GM08714 (cell line): ENCODE data around the gene STUM.

Experiments used
- H3K4me3 ChIP-seq: fragments of 200-500 bp; sonication (Bioruptor generic); 2 replicates; pipeline ENCODE4 v1.5.1; 2014; ENCODE audit warnings: mild to moderate bottlenecking, low read length, inconsistent platforms
- ZNF274 ChIP-seq: IDR thresholded peaks from 2 replicates; pipeline ENCODE4 v1.6.1; 2012; ENCODE audit warnings: mild to moderate bottlenecking, low read depth, low read length

Gene STUM

DNA sequence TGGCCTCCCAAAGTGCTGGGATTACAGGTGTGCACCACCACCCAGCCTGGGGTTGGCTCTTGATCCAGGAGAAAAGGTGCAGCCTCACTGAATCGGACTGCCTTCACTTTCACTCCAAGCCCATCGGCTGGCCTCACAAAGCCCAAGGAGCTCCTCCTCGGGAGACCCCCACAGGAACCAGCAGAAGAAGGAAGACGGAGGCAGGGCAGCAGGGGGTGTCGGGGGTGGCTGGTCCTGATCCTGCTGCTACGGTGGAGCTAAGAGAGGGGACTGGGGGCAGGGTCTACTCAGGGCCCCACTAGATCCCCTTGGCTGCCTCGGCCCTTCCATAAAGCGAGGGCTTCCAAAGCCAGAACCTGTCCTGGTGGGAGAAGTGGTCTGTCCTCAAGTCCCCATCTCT, 93.9 kb downstream of the STUM start:
- no peak for TF ChIP-seq ZNF274
- no peak overlapping the region for H3K4me3 ChIP-seq

DNA sequence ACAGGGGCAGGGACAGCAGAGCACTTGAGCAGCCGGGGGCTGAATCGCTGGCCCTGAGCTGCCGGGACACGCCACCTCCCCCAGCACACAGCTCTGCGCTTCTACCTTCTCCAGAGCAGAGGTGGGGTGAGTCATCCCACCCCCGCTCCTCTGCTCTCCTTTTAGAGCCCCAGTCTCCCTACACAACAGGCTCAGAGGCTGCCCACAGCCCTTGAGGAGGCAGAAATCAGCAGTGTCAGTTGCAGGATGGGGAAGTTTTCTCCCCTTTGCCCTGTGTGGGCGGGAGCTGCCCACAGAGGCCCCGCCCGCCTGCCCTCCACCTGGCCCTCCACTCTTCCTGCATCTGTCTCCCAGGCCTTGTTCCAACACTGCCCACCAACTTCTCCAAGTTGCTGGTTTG, 94.6 kb downstream of the STUM start:
- no peak for TF ChIP-seq ZNF274
- H3K4me3 ChIP-seq, result no peak overlapping the region

DNA sequence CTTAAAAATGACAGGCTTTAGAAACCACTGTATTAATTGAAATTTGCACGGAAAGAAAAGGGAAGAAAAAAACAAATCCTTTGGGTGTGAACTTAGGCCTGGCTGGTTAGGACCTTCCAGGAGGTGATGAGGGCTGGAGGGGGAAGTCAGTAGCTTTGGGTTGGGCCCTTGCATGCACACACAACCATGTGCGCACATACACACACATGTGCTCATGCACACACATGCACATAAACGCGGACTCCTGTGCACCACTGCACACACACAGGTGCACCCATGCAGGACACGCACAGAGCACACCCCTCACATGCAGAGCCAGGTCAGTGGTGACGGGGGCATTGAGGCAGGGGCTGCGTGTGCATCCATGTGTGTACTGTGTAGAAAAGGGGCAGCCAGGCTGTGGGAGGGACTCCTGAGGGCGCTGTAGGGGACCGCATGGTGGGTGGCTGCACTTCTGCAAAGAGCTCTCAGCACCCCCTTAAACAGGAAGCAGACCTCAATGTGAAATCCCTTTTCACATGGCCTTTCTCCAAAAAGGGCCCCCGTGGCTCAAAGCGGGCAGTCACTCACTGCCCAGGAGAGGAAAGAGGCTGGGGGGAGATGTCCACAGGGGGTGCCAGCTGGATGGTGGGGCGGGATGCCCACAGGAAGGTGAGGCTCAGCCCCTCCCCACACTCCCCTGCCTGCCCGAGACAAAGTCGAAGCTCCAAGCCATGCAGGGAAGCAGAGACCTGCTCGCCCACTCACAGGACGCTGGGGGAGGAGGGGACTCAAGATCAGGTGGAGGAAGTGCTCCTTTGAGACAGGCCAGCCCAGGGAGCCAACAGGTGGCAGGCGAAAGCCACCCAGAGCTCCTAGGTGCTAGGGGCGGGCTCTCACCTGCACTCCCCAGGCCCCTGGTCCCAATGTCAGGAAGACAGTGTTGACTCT, 95.3 kb downstream of the STUM start:
- H3K4me3 ChIP-seq, result no peak overlapping the region
- TF ChIP-seq ZNF274, result no peak

DNA sequence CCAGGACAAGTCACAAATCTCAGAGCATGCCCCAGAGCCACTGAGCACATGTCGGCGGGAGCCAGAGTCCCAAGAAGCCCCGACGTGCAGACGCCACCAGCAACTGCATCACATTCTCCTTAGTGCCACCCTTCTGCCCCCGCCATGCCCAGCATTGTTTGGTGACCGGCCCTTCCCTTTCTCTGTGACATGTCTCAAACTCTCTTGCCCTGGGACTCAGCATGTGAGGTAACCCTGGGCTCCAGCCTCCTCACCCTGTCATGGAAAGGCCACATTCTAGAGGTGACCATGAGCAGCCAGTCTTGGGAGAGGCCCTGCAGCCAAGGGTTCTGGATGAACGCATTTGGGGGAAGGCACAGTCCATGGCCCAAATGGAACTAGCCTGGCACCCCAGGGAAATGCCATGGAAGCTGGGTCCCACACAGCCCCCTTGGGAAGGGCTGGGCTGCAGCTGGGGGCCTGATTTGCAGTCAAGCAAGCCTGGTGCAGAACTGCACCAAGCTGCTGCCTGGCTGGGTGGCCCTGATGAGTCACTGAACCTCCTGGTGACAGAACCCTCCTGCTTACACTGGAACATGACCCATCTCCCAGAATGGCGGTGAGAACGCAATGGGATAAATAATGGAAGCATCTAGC, 96.1 kb downstream of the STUM start:
- no peak overlapping the region for H3K4me3 ChIP-seq
- TF ChIP-seq ZNF274, result no peak

DNA sequence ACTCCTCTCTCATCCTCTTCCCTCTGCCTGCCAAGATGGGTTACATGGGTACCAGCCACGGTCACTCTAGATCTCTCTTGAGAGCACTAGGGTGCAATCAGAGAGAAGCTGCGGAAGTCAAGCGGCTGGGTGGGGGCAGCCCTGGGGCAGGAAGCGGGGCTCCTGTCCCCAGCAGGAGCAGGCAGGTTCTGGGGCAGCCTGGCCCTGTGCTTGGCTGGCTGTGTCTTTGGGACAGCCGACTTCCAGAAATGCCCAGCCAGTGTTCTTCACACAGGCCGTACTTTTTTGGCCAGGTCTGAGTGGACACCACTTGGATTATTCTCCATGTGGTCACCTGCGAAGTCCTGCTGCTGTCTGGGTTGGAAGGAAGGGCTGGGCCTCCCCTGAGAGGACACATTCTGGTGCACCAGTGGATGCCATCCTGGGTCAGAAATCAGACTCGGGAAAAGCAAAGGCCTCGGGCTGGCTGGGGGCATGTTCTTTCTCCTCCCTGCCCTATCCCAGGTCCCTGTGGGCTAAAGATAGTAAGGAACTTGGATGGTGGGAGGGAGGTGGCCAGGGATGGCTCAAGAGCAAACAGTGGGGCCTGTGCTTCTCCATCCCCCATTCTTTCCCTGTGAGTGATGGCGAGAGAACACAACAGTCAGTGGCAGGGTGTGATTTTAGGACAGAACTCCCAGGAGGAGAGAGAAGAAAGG, 96.9 kb downstream of the STUM start:
- no peak overlapping the region for H3K4me3 ChIP-seq
- TF ChIP-seq ZNF274, result no peak

DNA sequence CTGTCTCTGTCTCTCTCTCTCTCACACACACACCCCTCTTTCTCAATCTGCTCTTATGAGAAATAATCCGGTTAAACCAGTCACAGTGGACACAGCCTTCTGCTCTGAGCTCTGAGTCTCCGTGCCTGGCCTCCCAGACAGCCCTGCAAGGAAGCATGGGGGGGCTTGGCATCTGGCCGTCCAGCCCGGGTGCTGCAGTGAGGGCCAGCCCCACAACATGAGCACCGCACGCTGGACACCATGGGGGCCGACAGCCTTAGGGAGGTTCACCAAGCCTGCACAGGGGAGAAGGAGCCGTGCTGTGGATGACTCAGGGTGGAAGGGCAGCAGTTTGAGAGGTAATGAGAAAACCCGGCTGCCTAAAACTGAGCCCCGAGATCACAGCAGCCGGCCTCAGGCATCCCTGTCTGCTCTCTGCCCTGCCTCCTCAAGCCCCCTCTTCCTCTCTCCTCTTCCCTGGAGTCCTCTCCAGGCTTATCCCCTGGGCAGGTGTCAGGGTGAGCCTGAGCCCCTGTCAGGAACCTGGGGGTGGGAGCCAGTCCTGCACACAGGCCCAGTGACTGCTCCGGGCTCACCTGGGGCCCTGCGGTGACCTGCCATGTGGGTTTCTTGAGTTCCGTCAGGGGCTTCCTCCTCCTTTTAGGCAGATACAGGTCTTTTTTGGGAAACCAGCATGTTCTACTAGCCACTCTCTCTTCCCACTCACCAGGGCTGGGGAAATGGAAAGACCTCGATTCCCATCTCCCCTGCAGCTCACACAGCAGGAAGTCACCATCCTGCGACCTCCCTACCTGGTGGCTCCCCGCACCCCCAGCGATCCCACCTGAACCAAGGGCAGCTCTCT, 97.7 kb downstream of the STUM start:
- no peak overlapping the region for H3K4me3 ChIP-seq
- TF ChIP-seq ZNF274, result no peak

DNA sequence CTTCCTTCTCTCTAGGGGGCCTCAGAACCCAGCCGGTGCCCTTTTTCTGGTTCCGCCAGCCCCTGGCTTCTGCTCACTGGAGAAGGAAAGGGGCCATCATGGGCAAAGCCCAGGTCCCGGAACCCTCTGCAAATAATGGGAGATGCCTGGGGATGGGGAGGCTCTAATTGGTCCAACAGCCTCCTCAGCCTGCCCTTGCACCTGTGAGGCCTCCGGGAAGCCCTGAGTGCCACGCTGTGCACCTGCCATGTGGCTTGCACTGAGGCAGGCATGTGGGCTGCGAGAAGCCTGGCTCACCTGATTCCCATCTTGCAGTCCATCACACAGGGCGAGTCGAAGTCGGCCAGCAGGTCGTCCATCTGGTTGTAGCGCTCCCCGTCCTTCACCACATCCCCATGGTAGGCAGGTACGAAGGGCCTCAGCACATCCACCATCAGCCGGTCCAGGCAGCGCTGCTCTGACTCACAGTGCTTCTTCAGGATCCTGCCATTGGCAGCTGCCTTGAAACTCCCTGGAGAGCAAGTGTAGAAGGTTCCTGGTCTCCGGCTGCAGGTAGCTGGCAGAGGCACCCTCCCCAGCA, 98.4 kb downstream of the STUM start:
- no peak for TF ChIP-seq ZNF274
- no peak overlapping the region for H3K4me3 ChIP-seq

DNA sequence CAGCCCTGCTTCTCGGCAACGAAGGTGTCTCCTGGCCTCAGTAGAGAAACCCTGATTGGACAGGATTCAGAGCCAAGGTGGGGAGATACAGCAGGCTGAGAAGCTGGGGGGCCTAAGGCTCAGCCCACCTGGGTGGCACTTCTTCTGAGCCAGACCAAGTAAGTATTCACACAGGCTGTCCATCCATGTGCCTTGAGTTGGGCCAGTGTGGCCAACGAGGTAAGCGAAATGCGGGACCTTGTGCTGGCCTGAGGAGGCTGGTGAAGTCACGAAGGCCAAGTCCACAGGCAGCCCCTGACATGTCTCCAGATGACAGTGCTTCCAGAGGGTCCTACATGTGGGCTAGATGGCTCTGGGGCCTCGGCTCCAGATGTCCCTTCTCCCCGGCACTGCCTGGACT, 99.2 kb downstream of the STUM start:
- no peak for TF ChIP-seq ZNF274
- H3K4me3 ChIP-seq, result no peak overlapping the region

DNA sequence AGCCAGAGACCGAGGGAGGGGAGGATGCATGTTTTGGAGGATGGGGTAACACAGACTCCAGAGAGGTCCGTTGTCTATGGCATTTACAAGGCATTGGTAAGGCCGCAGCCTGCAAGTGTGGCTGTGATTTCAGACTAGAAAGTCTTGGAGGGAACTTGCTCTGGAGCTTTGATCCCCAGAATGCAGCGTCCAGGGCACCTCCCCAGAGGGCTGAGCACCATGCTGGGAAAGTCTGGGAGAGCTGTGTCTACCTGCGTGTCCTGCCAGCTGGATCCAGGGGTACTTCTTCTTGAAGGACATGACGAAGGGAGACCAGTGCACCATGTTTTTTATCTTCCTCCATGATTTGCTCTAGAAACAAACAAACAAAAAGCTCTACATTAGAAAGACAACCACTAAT, 99.9 kb downstream of the STUM start:
- TF ChIP-seq ZNF274, result no peak

DNA sequence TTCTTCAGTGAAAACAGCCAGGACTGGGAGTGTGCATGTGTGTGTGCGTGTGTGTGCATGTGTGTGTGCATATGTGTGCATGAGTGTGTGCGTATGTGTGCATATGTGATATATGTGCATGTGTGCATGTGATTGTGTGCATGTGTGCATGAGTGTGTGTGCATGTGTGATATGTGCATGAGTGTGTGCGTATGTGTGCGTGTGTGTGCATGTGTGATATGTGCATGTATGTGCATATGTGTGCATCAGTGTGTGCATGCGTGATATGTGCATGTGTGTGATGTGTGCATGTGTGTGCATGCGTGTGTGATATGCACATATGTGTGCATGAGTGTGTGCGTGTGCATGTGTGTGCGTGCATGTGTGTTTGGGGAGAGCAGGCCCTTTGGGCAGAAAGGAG, 100.7 kb downstream of the STUM start:
- H3K4me3 ChIP-seq, result no peak overlapping the region
- TF ChIP-seq ZNF274, result no peak

More for the DNA sequence above, 99.9 kb downstream of the STUM start:
- H3K4me3 ChIP-seq, result no peak overlapping the region

DNA sequence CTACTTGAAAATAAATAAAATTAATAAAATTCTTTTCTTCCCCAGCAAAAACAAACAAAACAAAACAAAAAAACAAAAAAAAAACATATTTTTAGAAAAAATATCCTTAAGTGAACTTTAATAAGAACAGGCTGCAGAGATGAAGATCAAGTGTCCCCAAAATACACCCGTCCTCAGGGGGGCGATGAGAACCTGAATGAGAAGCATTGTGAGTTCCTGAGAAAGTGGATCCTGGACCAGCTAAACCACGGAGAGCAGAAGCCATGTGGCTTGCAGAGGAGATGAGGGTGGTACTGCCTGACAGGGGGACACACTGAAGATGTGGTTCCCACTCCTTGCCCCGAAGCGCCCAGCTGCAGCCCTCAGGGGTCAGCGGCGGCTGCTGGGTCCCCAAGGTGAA, 101.2 kb downstream of the STUM start:
- TF ChIP-seq ZNF274, result no peak
- H3K4me3 ChIP-seq, result no peak overlapping the region

DNA sequence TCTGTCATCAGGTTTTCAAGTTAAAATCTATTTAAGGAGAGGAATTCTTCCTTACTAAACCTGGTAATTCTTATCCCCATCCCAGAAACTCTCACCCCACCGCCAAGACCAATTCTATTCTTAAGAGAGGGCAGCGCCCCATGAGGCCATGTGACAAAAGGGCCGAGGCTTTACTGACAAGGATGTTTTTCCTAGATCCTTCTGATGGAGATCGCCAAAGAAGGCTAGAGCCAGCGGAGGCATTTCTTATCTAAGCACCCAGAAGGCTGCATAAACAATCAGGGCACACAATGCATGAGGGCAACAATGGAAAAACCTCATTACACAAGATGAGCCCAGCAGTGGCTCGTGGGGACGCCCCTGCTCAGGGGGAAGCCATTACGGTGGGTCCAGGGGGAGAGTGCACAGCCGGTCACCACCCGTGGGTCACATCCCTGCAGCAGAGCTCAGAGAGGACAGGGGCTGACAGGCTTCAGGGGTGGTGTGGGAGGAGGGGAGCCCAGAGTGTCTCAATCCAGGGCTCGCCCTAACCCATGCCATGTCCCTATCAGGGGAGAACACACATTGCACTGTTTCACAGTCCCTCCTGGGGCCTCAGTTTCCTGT, 101.8 kb downstream of the STUM start:
- H3K4me3 ChIP-seq, result no peak overlapping the region
- no peak for TF ChIP-seq ZNF274

DNA sequence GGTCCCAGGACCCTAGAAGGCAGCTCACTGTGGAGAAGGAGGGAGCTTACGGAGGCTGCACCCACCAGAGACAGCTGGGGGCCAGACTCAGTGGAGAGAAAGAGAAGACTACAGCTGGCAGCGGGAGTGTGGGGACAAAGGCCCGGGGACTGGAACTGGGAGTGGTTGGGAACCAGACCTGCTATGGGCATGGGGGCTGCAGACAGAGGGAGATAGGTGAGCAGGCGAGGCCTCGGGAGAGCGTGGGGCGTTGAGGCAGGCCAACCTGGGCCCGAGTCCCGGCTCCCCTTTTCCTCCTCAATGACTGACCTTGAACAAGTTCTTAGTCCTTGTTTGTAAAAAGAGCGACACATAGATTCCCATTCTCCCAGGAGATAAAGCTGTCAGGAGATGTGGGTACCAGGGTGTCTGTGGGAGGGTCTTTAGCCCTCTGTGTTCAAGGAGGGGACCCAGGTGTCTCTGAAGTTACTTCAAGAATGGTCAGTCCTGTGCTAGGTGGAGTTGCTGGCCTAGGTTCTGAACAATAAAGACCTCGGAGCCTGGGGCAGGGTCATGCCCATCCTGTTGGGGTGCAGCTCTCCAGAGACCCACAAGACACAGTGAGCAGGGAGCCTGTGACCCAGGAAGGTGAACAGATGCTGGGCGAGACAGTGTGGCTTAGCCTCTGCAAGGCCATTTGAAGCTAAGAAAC, 102.6 kb downstream of the STUM start:
- H3K4me3 ChIP-seq, result no peak overlapping the region
- no peak for TF ChIP-seq ZNF274

DNA sequence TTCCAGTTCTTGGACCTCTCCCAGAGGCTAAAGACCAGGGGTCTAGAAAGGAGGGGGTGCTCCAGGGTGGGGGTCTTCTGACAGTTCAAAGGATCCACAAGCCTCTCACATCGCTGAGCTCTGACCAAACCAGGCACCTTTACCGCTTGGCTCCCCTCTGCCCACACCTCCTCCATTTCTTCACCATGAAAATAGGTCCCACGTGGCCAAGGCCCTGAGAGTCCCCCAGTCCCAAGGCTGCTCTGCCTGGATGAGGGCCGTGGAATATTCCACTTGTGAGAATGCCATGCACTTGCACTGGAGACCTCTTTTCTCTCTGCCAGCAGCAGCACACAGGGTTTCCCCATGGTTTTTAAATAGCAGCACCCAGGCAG, 103.2 kb downstream of the STUM start:
- TF ChIP-seq ZNF274, result no peak
- no peak overlapping the region for H3K4me3 ChIP-seq
